Measurements from ENCODE around the gene CYP2U1. TPM values are rescaled to one million over a fixed set of nuclear protein-coding genes. Genes with fewer than 3 reads are reported as not detected.

Gene CYP2U1
- total RNA-seq, 2 donors from 2014 or later, result 11.3 to 11.8 TPM

DNA sequence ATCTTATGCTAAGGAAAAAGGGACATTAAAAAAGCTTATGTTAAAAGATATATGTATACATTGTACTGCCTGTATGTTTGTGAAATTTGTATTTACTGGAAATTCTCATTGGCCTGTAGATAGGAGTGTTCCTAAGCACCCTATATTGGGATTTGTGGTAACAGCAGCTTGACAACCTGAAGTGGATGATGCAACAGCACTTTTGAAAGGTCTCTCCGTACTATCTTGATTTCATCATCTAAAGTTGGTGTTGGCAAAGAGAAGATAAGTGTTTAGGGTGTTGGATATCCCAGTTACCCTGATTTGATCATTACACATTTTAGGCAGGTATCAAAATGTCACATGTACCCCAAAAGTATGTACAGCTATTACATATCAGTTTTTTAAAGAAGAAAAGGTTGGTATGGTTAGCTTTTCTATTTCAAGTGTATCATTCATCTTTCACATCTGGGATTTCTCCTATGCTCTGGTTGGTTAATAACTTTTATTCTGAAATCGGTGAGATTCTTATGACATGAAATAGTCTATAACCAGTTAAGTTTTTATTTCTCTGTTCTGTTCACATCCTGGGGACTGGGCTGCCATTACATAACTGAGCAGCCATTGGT lies 68.7 kb downstream of the CYP2U1 start:
- no peaks in the 10 kb centered on the region for H3K27me3 ChIP-seq
- H3K4me3 ChIP-seq, result no peak overlapping the region
- no peaks in the 10 kb centered on the region for H3K9me3 ChIP-seq
- peak overlapping the region; percentile 83 to 94 for H3K27ac ChIP-seq
- H3K4me1 ChIP-seq, result peaks cover 0 to 62% of the 10 kb centered on the region in 2 donors
- no peak for TF ChIP-seq CTCF (IDR thresholded peaks at IDR 0.05)
- no peaks in the 10 kb centered on the region for H3K36me3 ChIP-seq
- DNase-seq (ENCODE audit: low spot score), result no peak

DNA sequence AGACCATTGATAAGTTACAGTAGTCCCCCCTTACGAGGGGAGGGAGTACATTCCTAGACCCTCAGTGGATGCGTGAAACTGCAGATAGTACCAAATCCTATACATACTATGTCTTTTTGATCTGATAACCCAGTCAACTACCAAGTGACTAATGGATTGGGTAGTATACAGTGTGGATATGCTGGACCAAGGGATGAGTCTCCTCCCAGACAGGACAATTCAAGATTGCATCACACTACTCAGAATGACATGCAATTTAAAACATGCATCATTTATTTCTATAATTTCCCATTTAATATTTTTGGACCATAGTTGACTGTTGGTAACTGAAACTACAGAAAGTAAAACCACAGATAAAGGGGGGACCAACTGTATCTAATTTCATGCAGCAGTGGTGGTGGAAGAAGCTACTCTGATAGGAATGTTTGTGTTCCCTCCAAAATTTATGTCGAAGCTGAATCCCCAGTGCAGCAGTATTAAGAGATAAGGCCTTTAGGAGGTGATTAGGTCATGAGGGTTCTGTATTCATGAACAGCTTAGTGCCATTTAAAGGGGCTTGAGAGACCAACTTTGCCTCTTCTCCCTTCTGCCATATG lies 70.3 kb downstream of the CYP2U1 start:
- Histone ChIP-seq H3K27ac (no peak overlapping the region), H3K4me3 (no peak overlapping the region), H3K9me3 (no peaks in the 10 kb centered on the region), H3K36me3 (no peaks in the 10 kb centered on the region), H3K4me1 (peaks cover 0 to 59% of the 10 kb centered on the region in 2 donors), H3K27me3 (no peaks in the 10 kb centered on the region)
- no peak for TF ChIP-seq CTCF (IDR thresholded peaks at IDR 0.05)
- no peak for DNase-seq (ENCODE audit: low spot score)

Other genes with a start within 250 kb of the CYP2U1 start
- 10 to 100 TPM; 10.5 to 14.3 TPM for gene PAPSS1, start 211.3 kb upstream of the CYP2U1 start, total RNA-seq
- 10 to 100 TPM; 53.6 to 73.6 TPM for gene SGMS2, start 106.6 kb upstream of the CYP2U1 start, total RNA-seq
- 100 to 1,000 TPM; 108 to 143 TPM for gene HADH, start 58.3 kb downstream of the CYP2U1 start, total RNA-seq
- 1 to 10 TPM in 1 of 2 donors, not detected in 1; 3.4 TPM for gene LEF1, start 237.4 kb downstream of the CYP2U1 start, total RNA-seq